Body of pancreas (tissue), 4 donors: Measurements from ENCODE around the gene SEMA6A.

Experiments used
- POLR2A ChIP-seq, 3 donors: fragments of 450-650 bp; IDR thresholded peaks; one replicate each; pipeline ENCODE4 v1.6.1; 2016; ENCODE audit warnings: antibody characterized with exemption in 3 of 3, mild to moderate bottlenecking in 2 of 3
- TF ChIP-seq, protein P1 (sequence below), 7 experiments: fragments of 450-650 bp in 4 of 7; fragments of 200-600 bp in 3 of 7; sonication (generic) in 3 of 7; IDR thresholded peaks; one replicate each; pipeline ENCODE4 v1.5.1; 2016 to 2019; ENCODE audit warnings: antibody characterized with exemption in 7 of 7

DNA sequence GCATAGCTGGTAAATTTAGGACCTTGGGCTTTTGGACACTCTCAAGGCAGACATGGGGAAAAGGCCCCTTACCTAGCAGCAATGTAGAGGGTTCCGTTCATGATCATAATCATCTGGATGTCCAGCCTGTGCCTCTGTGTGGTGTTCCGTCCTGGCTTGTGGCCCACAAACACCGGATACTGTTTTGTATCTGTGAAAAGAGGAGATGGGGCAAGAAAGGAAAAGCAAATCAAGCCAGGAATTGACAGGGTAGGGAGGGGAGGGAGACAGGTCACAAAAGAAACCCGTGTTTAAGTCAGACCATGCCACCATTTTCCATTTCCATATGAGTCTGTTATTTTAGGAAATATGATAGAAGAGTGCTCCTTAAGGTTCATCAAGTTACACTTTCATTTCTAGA, 72.5 kb downstream of the SEMA6A start:
- no peak for TF ChIP-seq POLR2A (IDR thresholded peaks at IDR 0.05)
- TF ChIP-seq, protein P1, sequence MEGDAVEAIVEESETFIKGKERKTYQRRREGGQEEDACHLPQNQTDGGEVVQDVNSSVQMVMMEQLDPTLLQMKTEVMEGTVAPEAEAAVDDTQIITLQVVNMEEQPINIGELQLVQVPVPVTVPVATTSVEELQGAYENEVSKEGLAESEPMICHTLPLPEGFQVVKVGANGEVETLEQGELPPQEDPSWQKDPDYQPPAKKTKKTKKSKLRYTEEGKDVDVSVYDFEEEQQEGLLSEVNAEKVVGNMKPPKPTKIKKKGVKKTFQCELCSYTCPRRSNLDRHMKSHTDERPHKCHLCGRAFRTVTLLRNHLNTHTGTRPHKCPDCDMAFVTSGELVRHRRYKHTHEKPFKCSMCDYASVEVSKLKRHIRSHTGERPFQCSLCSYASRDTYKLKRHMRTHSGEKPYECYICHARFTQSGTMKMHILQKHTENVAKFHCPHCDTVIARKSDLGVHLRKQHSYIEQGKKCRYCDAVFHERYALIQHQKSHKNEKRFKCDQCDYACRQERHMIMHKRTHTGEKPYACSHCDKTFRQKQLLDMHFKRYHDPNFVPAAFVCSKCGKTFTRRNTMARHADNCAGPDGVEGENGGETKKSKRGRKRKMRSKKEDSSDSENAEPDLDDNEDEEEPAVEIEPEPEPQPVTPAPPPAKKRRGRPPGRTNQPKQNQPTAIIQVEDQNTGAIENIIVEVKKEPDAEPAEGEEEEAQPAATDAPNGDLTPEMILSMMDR (IDR thresholded peaks at IDR 0.05) = no peak
